ENCODE measurements around the gene CSNK1G1.
"Not testable (repeated sequence)": the region's sequence is repeated elsewhere in the genome, so short reads cannot be mapped to it uniquely, and the experiment has no call there.

Gene CSNK1G1

DNA sequence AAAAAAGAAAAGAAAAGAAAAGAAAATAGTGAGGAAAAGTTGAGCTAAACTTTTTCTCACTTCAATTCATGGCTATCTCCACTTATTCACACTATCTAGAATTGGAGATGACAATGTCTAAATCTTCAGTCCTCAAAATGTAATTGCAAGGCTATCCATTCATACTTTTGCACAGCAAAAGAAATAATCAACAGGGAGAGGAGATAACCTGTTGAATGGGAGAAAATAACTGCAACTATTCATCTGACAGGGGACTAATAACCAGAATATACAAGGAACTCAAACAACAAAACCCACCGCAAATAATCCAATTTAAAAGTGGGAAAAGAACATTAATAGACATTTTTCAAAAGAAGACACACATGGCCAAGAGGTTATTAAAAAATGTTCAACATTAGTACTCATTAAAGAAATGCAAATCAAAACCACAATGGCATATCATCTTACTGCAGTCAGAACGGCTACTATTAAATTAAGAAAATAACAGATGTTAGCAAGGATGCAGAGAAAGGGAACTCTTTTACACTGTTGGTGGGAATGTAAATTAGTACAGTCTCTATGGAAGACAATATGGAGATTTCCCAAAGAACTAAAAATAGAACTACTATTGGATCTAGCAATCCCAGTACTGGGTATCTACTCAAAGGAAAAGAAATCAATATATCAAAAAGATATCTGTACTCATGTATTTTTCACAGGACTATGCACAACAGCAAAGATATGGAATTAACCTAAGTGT lies 119.6 kb downstream of the CSNK1G1 start:
- H3K27ac Mint-ChIP-seq: no peak overlapping the region

GRCh38 chr15:64235552-64235951 lies 120.4 kb downstream of the CSNK1G1 start:
- ATAC-seq (replicated peaks) (no peak), DNase-seq (no peak)
- no peak overlapping the region for H3K27ac Mint-ChIP-seq
- H3K27me3 Mint-ChIP-seq: no peaks in the 10 kb centered on the region
- H3K4me3 Mint-ChIP-seq: no peak overlapping the region
- peaks cover 3% of the 10 kb centered on the region for H3K36me3 Mint-ChIP-seq (ENCODE audit: insufficient read depth)
- H3K9me3 Mint-ChIP-seq: no peaks in the 10 kb centered on the region
- peaks cover 21 to 37% of the 10 kb centered on the region in 2 donors for H3K4me1 Mint-ChIP-seq (ENCODE audit: low read depth in 2 of 2)

More for the DNA sequence above, 119.6 kb downstream of the CSNK1G1 start:
- Mint-ChIP-seq H3K36me3 (ENCODE audit: insufficient read depth) (peaks cover 3% of the 10 kb centered on the region), H3K27me3 (no peaks in the 10 kb centered on the region), H3K9me3 (no peaks in the 10 kb centered on the region), H3K4me3 (no peak overlapping the region), H3K4me1 (ENCODE audit: low read depth in 2 of 2) (peaks cover 21 to 38% of the 10 kb centered on the region in 2 donors)
- ATAC-seq (replicated peaks) (no peak), DNase-seq (no peak)

- H3K9me3 Mint-ChIP-seq: no peaks in the 10 kb centered on the region
- peaks cover 14 to 28% of the 10 kb centered on the region in 2 donors for H3K4me1 Mint-ChIP-seq (ENCODE audit: low read depth in 2 of 2)
- no peak for ATAC-seq (replicated peaks)
- H3K27ac Mint-ChIP-seq: no peak overlapping the region
- DNase-seq: no peak
- no peak overlapping the region for H3K4me3 Mint-ChIP-seq
- H3K27me3 Mint-ChIP-seq: no peaks in the 10 kb centered on the region
- H3K36me3 Mint-ChIP-seq (ENCODE audit: insufficient read depth): peaks cover 4% of the 10 kb centered on the region
Measured at GRCh38 chr15:64233299-64233698, 122.7 kb downstream of the CSNK1G1 start.

DNA sequence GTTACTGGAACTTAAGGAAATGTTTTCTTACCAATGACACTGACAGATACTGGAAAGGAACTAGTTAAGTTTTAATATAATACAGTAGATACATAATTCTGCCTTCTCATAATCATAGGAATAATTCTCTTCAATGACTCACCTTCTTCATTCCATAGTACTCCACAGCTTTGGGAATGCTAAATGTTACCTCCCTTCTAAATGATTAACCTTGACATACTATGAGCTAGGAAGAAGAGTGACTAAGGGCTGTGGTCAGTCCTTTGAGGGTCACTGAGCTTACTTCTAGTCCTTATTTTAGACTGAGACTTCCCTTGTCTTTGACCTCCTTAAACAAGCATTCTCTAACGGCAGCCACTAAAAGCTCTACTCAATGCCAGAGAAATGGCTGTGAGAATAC lies 123.6 kb downstream of the CSNK1G1 start:
- ATAC-seq (replicated peaks) (no peak), DNase-seq (no peak)
- Mint-ChIP-seq H3K27ac (no peak overlapping the region), H3K27me3 (no peaks in the 10 kb centered on the region), H3K36me3 (ENCODE audit: insufficient read depth) (peaks cover 4% of the 10 kb centered on the region), H3K4me3 (no peak overlapping the region), H3K9me3 (no peaks in the 10 kb centered on the region), H3K4me1 (ENCODE audit: low read depth in 2 of 2) (peaks cover 9 to 25% of the 10 kb centered on the region in 2 donors)

DNA sequence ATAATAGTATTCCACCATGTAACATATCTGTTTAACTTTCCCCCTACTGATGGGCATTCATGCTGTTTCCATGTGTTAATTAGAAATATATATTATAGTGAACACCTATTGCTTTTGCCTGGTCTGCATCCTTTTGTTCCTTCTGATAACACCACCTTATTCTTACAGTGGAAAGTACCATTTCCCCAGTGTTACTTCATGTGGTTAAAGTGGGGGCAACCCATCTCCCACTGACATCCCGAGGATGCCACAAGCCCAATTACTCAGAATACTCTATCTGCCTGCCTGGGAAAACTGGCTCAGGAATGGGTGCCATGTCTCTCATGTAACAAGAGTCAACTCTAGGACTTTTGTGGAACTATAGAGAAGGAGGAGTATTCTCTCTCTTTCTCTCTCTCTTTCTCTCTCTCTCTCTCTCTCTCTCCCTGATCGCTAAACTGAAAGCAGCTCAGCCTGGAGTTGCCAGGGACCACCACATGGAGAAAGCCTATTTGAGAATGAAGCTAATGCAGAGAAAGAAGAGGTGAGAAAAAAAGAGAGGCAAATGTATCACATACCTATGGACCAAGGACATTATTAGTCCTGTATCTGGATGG lies 126.7 kb downstream of the CSNK1G1 start:
- ATAC-seq (replicated peaks) (no peak), DNase-seq (no peak)
- peak overlapping the region in 1 of 2 donors; percentile 75 for H3K27ac Mint-ChIP-seq
- no peaks in the 10 kb centered on the region for H3K27me3 Mint-ChIP-seq
- no peak overlapping the region for H3K4me3 Mint-ChIP-seq
- H3K9me3 Mint-ChIP-seq: no peaks in the 10 kb centered on the region
- H3K36me3 Mint-ChIP-seq (ENCODE audit: insufficient read depth): peaks cover 4% of the 10 kb centered on the region
- peaks cover 7 to 14% of the 10 kb centered on the region in 2 donors for H3K4me1 Mint-ChIP-seq (ENCODE audit: low read depth in 2 of 2)

DNA sequence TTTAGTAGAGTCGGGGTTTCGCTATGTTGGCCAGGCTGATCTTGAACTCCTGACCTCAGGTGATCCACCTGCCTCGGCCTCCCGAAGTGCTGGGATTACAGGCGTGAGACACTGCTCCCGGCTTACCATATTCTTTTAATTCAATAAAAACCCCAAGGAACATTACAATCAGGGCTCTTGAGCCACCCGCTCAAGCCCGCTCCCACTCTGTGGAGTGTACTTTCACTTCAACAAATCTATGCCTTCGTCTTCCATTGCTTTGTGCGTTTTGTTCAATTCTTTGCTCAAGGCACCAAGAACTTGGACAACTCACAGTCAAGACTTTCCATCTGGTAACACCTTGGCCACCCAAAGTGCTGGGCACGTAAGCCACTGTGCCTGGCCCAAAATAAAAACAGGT lies 130.2 kb downstream of the CSNK1G1 start:
- Mint-ChIP-seq H3K27ac (no peak overlapping the region), H3K36me3 (ENCODE audit: insufficient read depth) (peaks cover 4% of the 10 kb centered on the region), H3K4me3 (no peak overlapping the region), H3K9me3 (no peaks in the 10 kb centered on the region), H3K4me1 (ENCODE audit: low read depth in 2 of 2) (peaks cover 6 to 22% of the 10 kb centered on the region in 2 donors), H3K27me3 (no peaks in the 10 kb centered on the region)
- no peak for ATAC-seq (replicated peaks)
- no peak for DNase-seq

DNA sequence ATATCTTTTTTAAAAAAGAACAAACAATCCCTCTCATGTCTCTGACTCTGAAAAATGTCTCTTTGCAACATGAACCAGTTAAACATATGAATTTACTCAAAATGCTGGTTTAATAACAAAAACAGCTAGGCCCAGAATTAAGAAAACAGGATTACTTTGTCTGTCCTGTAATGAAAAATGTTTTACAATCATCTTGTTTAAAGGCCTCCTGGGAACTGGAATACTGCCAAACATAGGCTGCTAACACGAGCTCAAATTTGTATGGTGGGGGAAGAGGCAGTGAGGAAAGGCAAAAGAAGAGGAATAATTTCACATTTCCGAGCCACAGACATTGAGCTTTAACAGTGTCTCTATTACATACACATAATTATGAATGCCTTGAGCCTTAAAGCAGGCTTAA lies 131.5 kb downstream of the CSNK1G1 start:
- ATAC-seq (replicated peaks) (no peak), DNase-seq (no peak)
- no peak overlapping the region for H3K4me3 Mint-ChIP-seq
- H3K4me1 Mint-ChIP-seq (ENCODE audit: low read depth in 2 of 2): peaks cover 6 to 20% of the 10 kb centered on the region in 2 donors
- H3K36me3 Mint-ChIP-seq (ENCODE audit: insufficient read depth): peaks cover 3% of the 10 kb centered on the region
- peak overlapping the region in 1 of 2 donors; percentile 77 for H3K27ac Mint-ChIP-seq
- no peaks in the 10 kb centered on the region for H3K27me3 Mint-ChIP-seq
- H3K9me3 Mint-ChIP-seq: no peaks in the 10 kb centered on the region

GRCh38 chr15:64223882-64224281 lies 132.1 kb downstream of the CSNK1G1 start:
- DNase-seq (no peak), ATAC-seq (replicated peaks) (no peak)
- H3K27ac Mint-ChIP-seq: peak overlapping the region in 1 of 2 donors; percentile 25
- no peak overlapping the region for H3K4me3 Mint-ChIP-seq
- peaks cover 2 to 16% of the 10 kb centered on the region in 2 donors for H3K4me1 Mint-ChIP-seq (ENCODE audit: low read depth in 2 of 2)
- H3K9me3 Mint-ChIP-seq: no peaks in the 10 kb centered on the region
- H3K36me3 Mint-ChIP-seq (ENCODE audit: insufficient read depth): no peaks in the 10 kb centered on the region
- no peaks in the 10 kb centered on the region for H3K27me3 Mint-ChIP-seq

- Mint-ChIP-seq H3K27me3 (no peaks in the 10 kb centered on the region), H3K4me3 (no peak overlapping the region), H3K4me1 (ENCODE audit: low read depth in 2 of 2) (peaks cover 2 to 11% of the 10 kb centered on the region in 2 donors), H3K9me3 (no peaks in the 10 kb centered on the region), H3K27ac (peak overlapping the region in 1 of 2 donors; percentile 25), H3K36me3 (ENCODE audit: insufficient read depth) (no peaks in the 10 kb centered on the region)
- ATAC-seq (replicated peaks): no peak
- no peak for DNase-seq
Measured at GRCh38 chr15:64222573-64223366, 133.2 kb downstream of the CSNK1G1 start.

GRCh38 chr15:64221911-64222310 lies 134.1 kb downstream of the CSNK1G1 start:
- not testable (repeated sequence) for DNase-seq; H3K4me3 Mint-ChIP-seq; H3K9me3 Mint-ChIP-seq; H3K4me1 Mint-ChIP-seq (ENCODE audit: low read depth in 2 of 2); ATAC-seq (replicated peaks); H3K27ac Mint-ChIP-seq; H3K27me3 Mint-ChIP-seq; H3K36me3 Mint-ChIP-seq (ENCODE audit: insufficient read depth)

- H3K4me3 Mint-ChIP-seq; H3K27me3 Mint-ChIP-seq; H3K9me3 Mint-ChIP-seq; ATAC-seq (replicated peaks); H3K27ac Mint-ChIP-seq; DNase-seq; H3K4me1 Mint-ChIP-seq (ENCODE audit: low read depth in 2 of 2): not testable (repeated sequence)
- H3K36me3 Mint-ChIP-seq (ENCODE audit: insufficient read depth): peaks cover 10% of the 10 kb centered on the region
Measured at GRCh38 chr15:64217429-64217750, 138.6 kb downstream of the CSNK1G1 start.

DNA sequence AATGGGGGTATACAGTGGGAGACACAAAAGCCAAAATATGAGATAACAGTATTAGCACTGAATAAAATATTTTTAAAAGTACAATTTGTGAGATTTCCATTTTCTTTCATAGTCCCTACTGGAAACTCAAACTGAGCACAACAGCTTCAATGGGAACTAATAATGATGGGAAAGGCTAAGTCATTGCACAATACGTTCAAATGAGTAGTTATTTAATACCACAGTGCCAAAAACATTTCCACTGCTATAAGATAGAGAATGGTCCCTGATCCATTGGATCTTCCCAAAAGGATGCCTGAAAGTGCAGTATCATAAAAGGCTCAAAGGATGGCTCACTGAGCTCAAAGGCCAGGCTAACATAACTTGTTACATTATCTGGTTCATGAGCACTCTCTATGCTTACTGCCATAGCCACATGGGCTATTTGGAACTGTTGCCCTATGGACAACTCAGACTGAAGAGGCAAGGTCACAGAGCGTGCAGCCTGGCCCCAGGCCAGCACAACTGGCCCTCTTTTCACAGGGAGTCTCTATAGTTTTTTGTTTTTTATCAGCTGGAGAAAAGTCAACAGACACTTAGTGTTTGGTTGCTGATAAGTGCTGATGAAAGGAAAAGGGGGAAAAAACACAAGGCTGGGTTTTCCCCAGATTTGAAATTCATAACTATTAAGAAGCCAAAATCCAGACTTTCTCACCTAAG lies 139.1 kb downstream of the CSNK1G1 start:
- Mint-ChIP-seq H3K4me3 (no peak overlapping the region), H3K27me3 (no peaks in the 10 kb centered on the region), H3K36me3 (ENCODE audit: insufficient read depth) (peaks cover 11% of the 10 kb centered on the region), H3K4me1 (ENCODE audit: low read depth in 2 of 2) (no peaks in the 10 kb centered on the region), H3K27ac (peak overlapping the region; percentile 32 to 38), H3K9me3 (no peaks in the 10 kb centered on the region)
- DNase-seq: no peak
- no peak for ATAC-seq (replicated peaks)

GRCh38 chr15:64216196-64216595 lies 139.8 kb downstream of the CSNK1G1 start:
- Mint-ChIP-seq H3K36me3 (ENCODE audit: insufficient read depth) (peaks cover 11% of the 10 kb centered on the region), H3K9me3 (no peaks in the 10 kb centered on the region), H3K4me3 (no peak overlapping the region), H3K4me1 (ENCODE audit: low read depth in 2 of 2) (no peaks in the 10 kb centered on the region), H3K27ac (peak overlapping the region; percentile 32 to 38), H3K27me3 (no peaks in the 10 kb centered on the region)
- ATAC-seq (replicated peaks): no peak
- no peak for DNase-seq
